NCI-H1417 treated with DMSO at 0.1 percent for 48 hours (cell line): ENCODE results near the gene GNAS.
"Not testable (repeated sequence)": the region's sequence is repeated elsewhere in the genome, so short reads cannot be mapped to it uniquely, and the experiment has no call there.

Experiments used
- DNase-seq: peaks from one replicate; lab custom pipeline; 2025; lab: John Stamatoyannopoulos, UW

The GNAS gene

DNA sequence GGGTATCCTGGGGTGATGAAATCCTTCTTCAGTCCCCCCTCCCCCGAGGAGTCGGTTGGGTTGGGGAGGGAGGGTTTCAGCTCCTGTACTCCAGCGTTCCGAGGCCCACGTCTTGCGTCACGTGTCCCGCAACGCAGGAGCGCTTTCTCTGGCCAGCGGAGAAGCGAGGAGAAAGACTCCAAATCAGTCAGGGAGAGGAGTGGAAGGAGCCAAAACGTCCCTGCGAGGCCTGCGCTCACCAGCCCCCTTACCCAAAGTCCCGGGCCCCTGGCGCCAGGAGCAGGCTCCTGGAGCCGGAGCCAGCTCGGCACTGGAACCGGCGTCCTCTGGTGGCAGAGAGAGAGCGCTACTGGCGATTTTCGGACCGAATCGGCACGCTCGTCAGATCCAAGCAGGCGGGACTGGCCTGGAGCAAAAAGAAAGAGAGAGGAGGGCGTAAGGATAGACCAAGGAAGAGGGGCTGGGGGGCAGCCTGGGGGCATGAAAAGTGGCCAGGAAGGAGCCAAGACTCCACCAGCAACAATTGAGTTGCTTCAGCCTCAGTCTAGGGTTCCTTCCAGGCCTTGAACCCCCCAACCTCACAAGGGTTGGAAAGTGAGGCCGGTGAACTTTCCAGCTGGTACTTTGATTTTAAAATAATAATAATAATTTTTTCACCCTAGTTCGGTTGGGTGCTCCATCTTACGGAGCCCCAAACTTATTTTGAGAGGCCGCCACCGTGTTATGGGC is at the start of gene GNAS:
Gene GNAS (plus strand): TSS at position 174 of the 729 bp plus-strand sequence.
- no peak for DNase-seq

DNA sequence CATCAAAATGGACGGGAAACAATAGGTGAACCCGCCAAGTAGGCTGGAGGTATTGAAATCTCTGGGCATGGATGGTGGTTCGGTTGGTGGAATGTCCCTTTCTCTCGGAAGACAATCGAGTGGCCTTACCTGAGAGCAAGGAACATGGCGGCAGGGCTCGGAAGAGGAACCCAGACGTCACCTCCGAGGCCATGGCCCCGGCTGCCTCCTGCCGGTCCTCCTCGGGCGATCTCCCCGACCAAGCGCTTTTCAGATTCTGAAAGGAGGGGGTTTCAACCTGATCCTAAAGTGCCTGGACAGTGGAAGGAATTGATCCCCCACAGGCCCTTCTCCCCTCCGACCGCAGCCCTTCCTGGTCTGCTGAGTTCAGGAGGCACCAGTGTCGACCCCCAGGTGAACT is 49.0 kb upstream of the GNAS start:
- DNase-seq: no peak

DNA sequence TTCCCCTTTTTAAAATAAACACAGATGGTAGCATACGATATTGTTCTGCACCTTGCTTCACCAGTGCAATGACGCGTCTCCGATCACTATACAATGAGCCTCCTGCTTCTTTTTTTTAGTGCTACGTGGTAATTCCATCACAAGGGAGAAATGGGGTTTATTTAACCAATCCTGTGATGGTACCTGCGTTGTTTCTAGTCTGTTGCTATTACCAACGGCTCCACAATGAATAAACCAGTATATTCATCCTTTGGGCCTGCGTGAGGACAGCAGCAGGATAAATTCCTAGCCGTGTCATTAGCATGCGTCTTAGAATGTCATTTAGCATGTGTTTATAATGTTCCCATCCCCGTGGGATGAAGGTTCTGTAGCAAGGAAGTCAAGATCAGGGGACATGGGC is 44.7 kb upstream of the GNAS start:
- DNase-seq: no peak

DNA sequence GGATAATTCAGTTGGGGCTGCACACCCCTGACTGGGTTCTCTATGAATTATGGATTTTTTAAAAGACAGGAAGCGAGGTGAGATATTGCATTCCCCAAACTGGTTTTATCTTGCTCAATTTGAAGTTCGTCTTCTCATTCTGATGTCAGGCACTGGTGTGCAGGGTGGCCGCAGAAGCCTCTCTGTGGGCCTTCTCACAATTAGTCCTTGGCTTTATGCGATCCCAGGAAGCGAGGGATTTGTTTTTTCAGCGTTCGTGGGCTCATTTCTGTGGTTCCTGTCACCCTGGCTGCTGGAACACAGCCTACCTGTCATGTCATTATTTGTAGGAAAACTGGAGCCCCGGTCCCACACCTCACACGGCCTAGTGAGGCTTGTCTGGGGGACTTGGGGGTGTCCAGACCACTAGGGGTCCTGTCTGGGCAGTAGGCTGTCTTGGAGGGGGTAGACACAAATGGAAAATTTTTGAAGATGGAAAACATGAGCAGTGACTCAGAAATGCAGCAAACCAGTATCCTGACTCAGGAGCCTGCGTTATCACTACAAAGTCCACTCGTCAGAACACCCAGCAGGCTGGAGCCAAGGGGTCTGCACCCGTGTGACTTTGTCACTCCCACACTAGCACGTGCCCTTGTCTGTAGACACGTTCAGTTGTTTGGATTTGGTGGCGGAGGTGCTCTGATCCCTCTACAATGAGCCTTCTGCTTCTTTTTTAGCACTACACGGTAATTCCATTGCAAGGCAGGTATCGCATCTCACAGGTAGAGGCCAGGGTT is 44.1 kb upstream of the GNAS start:
- DNase-seq: no peak

DNA sequence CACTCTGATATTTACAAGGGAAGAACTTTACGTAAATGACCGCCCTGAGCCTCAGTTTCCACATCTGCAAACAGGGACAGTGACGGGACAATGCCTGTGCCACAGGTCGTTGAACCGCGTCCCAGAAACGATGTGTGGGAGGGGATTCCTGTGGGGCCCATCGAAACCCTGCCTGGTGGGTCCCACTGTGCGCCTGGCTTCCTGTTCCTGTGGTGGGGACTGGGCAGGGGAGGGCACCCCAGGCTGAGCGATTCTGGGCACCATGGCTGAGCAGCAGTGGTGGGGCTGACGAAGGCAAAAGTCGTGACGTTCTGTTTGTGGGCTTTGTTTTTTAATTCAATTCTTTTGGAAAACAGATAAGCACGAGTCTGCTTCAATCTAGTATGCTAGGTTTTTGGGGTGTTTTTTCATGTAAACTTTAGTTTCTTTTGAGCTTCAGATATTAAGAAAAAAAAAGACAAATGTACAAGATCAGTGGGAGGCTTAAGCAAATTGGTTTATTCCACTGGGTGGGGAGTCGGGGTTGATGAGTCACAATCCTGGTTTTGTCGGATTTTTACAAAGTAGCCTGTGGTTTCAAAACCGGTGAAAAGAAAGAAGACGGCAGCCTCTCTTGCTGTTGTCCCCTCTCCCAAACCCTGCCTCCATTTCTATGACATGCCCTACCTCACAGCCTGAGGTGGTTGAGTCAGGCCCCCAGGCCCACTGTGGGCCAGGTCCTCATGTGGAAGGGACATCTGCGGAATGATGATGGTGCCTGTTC is 42.2 kb upstream of the GNAS start:
- no peak for DNase-seq

DNA sequence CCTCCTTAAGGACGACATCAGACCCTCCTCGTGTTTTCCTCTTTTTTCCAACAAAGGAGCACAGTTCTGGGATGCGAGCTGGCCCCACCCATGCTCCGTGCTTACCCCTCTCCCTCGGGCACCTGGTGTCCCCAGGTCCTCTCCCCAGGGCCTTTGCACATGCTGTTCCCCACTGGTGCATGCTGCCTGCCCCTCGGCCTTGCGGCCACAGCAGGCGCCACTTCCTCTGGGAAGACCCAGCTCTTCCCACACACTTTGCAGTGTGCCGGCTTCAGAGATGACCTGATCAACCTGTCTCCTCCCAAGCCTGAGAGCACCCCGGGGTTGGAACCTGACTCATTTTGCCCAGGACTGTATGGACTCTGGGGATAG is 41.7 kb upstream of the GNAS start:
- DNase-seq: no peak

DNA sequence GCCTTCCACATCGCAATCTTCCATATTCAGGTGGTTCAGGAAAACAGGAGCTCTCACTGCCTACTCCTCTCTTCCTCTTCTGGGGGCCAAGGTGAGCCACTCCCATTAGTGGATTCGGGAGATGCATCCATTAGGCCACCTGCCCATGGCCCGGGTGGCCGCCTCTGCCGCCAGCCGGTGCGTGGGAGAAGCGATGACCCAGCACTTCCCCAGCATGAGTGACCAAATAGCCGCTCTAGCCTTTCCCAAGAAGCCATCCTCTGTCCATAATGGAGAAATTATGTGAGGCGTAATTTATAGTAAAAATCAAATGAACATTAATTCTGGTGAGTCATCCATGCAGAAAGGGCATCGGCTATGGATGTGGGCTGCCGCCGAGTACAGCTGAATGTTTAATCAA is 41.2 kb upstream of the GNAS start:
- DNase-seq: no peak

DNA sequence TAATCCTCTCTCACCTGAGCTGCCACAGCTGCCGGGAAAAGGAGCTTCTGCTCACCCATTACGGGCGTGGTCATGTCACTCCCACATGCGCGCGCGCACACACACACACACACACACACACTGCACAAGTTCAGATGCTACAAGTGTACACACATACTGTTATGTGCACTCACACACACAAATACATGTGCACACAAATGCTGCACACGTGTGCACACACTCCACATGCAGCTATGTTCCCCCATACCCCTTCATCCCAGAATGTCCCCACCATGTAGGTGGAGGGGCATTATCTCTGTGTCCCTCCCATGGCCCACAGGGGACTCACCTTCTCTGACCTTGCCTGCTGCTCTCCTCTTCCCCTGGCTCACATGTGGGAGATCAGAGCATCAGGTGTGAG is 39.1 kb upstream of the GNAS start:
- no peak for DNase-seq

DNA sequence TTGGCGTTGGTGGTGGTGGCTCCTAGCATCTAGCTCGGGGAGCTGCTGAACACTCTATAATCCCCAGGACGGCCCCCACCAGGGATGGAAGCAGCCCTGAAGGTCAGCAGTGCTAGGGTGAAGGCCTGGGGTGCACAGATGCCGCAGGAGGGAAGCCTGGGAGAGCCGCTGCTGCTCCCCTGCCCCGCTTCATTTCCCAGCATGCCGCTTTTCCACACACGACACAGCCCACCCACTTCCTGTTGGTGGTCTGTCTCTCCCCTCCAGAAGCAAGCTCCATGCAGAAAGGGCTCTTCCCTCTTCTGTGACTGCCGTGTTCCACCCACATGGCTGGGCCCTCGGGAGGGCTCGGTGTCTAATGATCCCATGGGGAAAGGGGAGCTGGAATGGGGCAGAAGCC is 37.1 kb upstream of the GNAS start:
- DNase-seq: no peak

DNA sequence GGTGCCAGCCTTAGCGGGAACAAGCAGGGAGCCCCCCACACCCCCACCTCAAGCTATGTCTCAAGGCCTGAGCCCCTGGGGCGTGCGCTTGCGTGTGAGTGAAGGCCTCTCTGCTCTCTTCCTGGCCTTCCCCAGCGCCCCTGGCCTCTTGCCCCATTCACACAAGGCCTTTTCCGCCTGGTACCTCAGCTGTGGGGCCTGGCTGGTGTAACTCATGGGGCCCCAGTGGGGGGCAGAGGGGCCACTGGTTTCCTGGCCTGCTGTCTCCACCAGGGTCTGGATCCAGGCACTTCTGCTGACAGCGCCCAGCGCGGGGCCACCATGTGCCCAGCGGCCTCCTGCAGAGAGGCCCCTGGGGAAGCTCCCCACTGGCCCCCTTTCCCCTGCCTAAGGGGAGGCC is 36.5 kb upstream of the GNAS start:
- no peak for DNase-seq

DNA sequence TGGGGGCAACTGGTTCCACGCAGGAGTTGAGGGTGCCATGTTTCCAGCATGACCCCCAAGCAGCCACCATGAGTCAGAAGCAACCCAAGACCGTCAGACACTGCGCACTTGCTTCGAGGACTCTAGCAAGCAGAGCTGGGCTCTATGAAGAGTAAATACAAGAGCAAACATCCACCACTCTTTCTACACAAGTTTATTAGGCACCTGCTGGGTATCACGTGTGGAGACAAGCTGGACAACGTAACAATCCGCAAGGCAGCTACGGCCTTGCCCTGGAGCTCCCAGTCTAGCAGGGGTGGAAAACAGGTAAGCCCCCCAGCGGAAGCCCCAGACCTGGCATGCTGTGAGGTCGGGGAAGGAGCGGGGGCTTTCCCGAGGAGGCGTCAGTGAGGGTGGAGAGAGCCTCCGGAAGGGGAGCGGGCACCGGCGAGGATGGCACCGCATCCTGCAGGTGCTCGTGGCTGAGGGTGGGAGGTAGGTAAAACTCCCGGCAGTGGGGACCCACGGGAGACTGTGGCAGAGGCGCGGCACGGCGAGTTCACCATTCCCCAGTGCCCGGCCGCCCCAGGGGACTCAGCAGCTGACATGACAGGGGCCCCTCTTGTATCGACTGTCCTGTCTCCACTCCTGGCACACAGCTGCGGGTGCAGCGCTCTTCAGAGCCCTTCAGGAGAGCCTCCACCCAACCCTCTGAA is 35.4 kb upstream of the GNAS start:
- no peak for DNase-seq

DNA sequence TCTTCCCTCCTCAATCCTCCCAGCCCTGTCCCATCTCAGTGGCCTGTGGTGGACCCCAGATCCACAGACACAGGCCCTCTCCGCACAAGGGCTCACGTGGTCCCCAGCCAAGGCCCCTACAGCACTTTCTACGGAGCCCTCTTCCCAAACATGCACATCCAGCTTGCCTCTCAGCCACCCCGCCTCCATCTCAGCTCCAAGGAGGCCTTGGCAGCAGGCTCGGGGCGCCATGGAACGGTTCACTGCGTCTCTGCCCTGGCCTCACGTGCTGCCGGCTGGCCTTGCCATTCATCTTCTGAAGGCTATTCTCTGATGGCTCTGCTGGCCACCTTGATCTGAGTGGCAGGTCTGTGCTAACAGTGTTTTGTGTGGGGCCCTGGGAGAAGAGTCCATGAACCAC is 34.8 kb upstream of the GNAS start:
- DNase-seq: no peak

DNA sequence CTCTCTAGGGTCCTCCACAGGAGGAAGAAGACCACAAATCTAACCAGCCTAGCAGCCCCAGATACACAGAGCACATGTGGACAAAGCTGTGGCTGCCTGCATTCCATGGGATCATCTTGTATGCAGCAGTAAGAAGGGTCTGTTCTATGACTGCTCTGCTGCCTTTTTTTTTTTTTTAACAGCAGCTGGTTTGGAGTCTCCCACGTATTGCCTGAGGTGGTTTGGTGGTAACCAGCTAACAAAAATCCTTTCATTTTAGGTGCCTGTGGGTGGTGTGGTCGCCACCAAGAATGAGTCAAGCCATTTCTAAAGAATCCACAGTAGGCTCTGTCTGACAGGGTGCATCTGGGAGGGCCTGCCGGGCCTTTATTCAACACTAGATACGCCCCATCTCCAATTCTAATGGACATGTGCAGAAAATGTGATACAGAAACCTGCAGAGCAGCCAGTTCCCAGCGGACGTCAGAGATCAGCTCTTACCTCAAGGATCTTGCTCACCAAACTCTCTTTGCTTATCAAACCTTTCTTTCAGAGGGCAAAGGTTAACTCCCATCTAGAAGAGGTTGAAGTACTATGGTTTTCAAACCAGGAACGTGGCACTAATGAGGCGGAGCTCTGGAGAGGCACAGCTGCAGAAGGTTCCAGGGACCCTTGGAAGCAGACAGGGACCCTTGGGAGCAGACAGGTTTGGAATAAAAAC is 33.8 kb upstream of the GNAS start:
- DNase-seq: no peak

DNA sequence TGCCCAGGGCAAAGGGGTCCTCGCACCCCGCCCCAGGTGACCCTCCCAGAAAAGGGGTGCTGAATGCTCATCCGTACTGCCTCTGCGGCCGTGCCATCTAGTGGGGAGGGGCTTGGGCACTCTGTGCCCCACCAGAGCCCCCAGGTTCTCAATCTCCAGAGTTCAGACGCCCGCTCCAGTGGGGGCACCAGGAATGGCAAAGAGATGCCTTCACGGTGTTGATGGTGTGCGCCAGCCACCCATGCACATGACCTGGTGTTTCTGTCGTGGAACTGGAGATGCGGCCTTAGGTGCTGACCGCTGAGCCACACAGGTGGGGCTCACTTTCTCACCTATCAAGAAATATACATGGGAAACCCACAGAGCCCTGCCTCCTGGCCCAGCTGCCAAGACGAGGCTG is 32.6 kb upstream of the GNAS start:
- DNase-seq: no peak

DNA sequence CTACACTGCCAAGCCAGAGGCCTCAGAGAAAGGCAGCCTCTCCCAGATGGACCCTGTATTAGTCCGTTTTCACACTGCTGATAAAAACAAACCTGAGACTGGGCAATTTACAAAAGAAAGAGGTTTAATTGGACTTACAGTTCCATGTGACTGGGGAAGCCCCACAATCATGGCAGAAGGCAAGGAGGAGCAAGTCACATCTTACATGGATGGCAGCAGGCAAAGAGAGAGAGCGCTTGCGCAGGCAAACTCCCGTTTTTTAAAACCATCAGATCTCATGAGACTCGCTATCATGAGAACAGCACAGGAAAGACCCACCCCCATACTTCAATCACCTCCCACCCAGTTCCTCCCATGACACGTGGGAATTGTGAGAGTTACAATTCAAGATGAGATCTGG is 32.0 kb upstream of the GNAS start:
- not testable (repeated sequence) for DNase-seq

DNA sequence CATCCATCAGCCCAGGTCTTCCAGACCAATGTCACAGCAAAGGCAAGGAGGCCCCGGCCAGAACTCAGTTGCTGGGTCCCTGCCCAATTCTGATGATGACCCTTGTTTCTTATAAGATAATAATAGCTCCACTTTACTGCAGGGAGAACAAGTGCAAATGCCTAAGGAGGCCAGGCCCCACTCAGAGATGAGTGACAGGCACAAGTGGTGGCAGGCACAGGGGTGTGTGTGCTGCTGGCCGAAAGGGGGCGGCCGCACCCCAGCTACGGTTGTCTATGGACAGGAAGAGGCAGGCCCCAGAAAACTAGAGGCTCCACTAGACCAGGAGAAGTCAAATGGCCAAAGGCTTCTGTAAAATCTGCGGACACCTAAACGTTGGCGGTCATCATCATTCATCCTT is 30.4 kb upstream of the GNAS start:
- no peak for DNase-seq

DNA sequence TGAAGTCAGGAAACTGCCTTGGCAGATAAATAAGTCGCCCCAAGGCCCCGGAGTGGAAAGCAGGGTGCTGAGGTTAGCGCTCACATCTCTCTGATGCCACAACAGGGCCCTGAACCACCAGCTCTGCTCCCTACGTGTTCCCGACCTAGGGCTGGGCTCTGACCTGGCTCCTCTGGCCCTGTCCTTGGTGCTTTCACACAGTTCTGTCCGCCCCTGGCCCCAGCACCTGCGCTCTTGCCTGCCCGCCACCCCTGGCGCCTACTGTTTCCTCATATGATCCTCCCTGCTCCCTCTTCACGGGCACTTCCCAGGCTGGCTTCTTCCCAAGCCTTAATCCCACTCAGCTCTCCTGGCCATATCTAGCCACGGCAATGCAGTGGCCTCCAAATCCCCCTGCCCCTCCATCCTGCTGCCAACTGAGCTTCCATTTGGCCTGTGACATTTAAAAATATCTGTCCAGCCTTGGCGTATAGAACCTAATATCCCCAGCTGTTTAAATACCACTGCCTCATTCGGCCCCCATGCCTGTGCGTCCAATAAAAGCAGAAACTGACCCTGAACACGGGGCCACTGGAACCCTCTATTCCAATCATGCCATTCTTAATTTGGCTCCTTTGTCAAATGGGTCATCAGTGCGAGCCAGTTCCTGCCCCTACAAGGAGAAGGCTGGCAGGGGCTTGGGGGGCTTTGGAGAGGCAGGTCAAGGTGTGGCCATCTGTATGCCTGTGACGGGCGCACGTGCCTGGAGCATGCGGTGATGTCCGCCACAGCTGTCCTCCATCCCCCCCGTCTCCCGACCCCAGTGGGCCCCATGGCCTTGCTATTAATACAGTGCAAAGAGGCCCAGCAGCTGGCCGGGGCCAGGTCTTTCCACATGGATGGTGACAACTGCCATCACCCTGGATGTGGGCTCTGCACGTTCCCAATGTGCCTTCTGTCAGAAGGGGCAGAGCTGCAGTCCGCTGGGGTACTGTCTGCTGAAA is 29.5 kb upstream of the GNAS start:
- DNase-seq: no peak

DNA sequence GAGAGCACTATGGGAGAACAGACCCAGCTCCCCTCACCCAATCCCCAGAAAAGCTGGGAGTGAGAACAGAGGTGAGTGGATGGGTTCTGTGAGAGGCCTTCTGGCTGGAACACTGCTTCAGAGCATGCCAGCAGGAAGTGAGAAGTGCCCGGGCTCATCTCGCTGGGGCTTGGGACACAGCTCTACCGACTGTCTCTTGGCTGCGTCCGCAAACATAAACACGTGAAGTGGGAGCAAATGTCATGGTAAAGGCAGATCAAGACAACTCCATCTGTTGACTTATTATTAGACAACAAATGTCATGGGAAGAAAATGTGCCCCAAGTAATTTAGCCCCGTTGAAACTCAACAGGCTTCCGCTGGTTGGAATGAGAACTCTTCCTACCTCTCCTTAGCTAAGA is 27.7 kb upstream of the GNAS start:
- no peak for DNase-seq

DNA sequence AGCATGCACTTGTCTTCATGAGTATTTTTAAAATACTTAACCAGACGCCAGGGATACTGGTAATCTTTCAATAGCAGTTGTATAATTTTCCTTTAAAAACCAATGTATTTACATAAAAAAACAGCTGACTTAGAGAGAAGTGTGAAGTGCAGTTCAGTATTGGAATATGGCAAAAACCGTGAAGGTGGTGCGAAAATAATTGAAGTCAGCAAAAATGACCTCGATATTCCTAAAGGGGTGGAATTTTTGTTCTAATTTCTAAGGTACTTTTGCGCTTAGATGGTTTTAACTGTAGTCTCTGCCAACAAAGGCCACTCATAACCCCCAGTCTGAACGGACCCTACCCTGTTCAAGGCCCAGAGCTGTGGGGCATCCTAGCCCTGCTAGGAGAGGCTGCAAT is 27.1 kb upstream of the GNAS start:
- no peak for DNase-seq

DNA sequence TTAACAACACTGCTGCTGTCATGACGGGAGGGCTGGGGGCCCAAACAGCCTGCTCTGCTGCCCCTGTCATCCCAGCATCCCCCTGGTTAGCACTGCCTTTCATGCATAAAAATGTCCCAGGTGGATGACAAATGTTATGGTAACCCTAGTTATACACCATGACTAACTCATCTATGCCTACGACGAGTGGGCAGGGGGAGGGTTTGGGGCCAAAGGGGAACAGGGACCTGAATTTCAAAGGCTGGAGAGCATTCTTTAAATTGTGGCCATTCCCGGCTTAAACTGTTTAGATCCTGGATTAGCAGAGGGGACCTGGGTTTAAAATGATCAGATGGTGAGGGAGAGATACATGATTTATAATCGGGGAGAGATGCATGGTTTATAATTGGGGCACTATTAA is 26.2 kb upstream of the GNAS start:
- no peak for DNase-seq

DNA sequence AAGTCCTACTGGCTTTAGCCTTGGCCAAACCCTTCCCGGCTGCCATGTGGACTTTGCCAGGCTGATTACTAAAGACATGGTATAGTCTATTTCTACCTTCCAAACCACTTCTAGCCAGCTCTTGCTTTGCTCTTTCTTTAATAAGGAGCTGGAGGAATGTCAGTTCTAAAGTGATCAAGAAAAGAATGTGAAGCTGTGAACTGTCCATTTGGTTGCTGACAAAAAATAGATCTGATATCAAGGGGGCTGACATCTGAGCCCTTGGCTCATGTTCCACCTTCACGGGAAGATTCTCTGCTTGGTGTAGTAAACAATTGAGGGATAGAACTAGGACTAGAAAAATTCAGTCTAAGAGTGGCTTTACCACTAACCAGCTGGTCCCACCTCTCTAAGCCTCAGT is 24.4 kb upstream of the GNAS start:
- DNase-seq: no peak
